MG63 (cell line): Measurements from ENCODE around the gene ACADS. TPM values are rescaled to one million over a fixed set of nuclear protein-coding genes. Genes with fewer than 3 reads are reported as not detected.

Experiments
- DNase-seq: peaks from one replicate; pipeline ENCODE4 v3.0.0-alpha.2; 2020
- H3K27me3 ChIP-seq: fragments of 250-450 bp; sonication (Bioruptor Pico); 2 replicates; pipeline ENCODE4 v1.5.1; 2020; ENCODE audit warnings: mild to moderate bottlenecking, moderate library complexity
- H3K36me3 ChIP-seq: fragments of 250-450 bp; sonication (Bioruptor Pico); 2 replicates; pipeline ENCODE4 v1.5.1; 2020; ENCODE audit warnings: mild to moderate bottlenecking, moderate library complexity
- H3K4me3 ChIP-seq: fragments of 250-450 bp; sonication (Bioruptor Pico); 2 replicates; pipeline ENCODE4 v1.5.1; 2020; ENCODE audit warnings: mild to moderate bottlenecking, moderate library complexity
- H3K9me3 ChIP-seq: fragments of 250-450 bp; sonication (Bioruptor Pico); 2 replicates; pipeline ENCODE4 v1.5.1; 2020; ENCODE audit warnings: mild to moderate bottlenecking, moderate library complexity
- total RNA-seq: library from RNA; depleted of rRNA; stranded (reverse); fragments of >200 nt; shearing (Covaris generic); gene quantifications from 2 replicates; pipeline ENCODE4 v1.2.3, GENCODE V29; 2014; ENCODE audit warnings: low replicate concordance

ACADS gene
- total RNA-seq, 1 experiment from 2014 or later, result 7.5 TPM

- Histone ChIP-seq H3K4me3 (no peak overlapping the region), H3K9me3 (no peaks in the 10 kb centered on the region), H3K27me3 (no peaks in the 10 kb centered on the region), H3K36me3 (no peaks in the 10 kb centered on the region)
- DNase-seq, result no peak
Measured at GRCh38 chr12:120738252-120739030, 12.8 kb downstream of the ACADS start.

- Histone ChIP-seq H3K4me3 (no peak overlapping the region), H3K27me3 (no peaks in the 10 kb centered on the region), H3K36me3 (no peaks in the 10 kb centered on the region), H3K9me3 (no peaks in the 10 kb centered on the region)
- no peak for DNase-seq
Measured at GRCh38 chr12:120739031-120739762, 13.6 kb downstream of the ACADS start.

GRCh38 chr12:120739821-120740613 is 14.4 kb downstream of the ACADS start:
- H3K36me3 ChIP-seq, result no peaks in the 10 kb centered on the region
- H3K27me3 ChIP-seq, result no peaks in the 10 kb centered on the region
- no peak for DNase-seq
- no peak overlapping the region for H3K4me3 ChIP-seq
- H3K9me3 ChIP-seq, result no peaks in the 10 kb centered on the region

GRCh38 chr12:120740871-120741270 is 15.2 kb downstream of the ACADS start:
- Histone ChIP-seq H3K4me3 (no peak overlapping the region), H3K27me3 (no peaks in the 10 kb centered on the region), H3K9me3 (no peaks in the 10 kb centered on the region), H3K36me3 (no peaks in the 10 kb centered on the region)
- DNase-seq, result no peak

DNA sequence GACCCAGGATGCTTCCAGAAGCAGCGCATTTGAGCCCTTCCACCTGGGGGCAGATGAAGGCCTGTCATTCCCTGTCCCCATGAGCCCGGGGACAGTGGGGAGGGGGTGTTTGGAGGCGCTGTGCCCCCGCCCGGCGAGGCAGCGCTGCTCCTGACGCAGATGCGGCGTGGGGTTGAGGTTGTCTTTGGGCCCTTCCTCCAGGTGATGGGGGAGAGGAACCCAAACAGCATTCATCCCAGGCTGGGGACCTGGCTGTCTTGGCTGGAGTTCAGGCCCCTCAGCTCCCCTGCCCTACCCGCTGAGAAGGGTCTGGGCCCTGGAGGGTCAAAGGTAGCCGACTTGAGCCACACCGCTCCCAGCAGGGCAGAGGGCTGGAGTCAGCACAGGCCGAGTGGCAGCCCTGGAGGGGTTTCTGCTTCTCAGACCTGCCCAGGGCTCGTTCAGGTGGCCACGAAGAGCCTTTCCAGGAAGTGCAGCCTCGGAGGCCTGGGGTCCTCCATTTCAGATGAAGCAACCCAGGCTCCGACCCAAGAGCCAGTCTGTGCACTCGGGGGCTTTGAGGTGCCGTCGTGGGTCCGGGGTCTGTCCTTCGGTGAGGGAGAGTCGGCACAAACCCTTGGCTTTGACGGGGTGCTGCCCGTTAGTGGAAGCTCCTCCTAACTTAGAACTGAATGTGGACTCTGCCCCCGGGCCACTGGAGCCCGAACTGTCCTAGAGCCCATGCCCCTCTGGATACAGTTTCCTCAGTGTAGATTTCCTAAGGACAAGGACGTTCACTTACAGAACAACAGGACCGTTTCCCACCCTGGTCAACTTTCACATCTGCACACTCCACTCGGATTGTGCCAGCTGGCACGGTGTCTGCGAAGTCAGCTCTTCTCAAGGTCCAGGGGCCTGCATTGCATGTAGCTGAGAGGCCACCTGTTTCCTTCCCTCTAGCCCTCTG is 16.1 kb downstream of the ACADS start:
- Histone ChIP-seq H3K36me3 (no peaks in the 10 kb centered on the region), H3K4me3 (no peak overlapping the region), H3K27me3 (no peaks in the 10 kb centered on the region), H3K9me3 (no peaks in the 10 kb centered on the region)
- DNase-seq, result no peak

GRCh38 chr12:120744922-120745493 is 19.4 kb downstream of the ACADS start:
- no peak for DNase-seq
- Histone ChIP-seq H3K27me3 (no peaks in the 10 kb centered on the region), H3K4me3 (no peak overlapping the region), H3K9me3 (no peaks in the 10 kb centered on the region), H3K36me3 (no peaks in the 10 kb centered on the region)

DNA sequence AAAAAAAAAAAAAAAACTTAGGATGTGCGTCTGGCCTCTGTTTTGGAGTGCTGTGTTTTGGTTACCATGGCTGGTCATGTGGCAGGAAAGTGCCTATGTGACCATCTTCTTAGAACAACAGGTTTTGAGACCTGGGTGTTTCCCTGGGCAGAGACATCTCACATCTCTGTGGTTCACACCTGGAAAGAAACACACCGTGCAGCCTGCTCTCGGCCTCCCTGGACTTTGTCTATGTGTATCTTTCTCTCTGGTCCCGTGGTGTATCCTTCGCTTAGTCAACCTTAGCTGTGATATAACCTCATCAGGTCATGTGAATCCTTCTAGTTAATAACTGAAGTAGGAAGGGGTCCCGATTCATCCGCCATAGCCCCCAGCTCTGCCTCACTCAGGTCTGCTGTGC is 22.6 kb downstream of the ACADS start:
- no peaks in the 10 kb centered on the region for H3K36me3 ChIP-seq
- H3K27me3 ChIP-seq, result no peaks in the 10 kb centered on the region
- no peak for DNase-seq
- H3K9me3 ChIP-seq, result no peaks in the 10 kb centered on the region
- no peak overlapping the region for H3K4me3 ChIP-seq

GRCh38 chr12:120749256-120749655 is 23.6 kb downstream of the ACADS start:
- Histone ChIP-seq H3K36me3 (no peaks in the 10 kb centered on the region), H3K9me3 (no peaks in the 10 kb centered on the region), H3K4me3 (no peak overlapping the region), H3K27me3 (no peaks in the 10 kb centered on the region)
- no peak for DNase-seq

DNA sequence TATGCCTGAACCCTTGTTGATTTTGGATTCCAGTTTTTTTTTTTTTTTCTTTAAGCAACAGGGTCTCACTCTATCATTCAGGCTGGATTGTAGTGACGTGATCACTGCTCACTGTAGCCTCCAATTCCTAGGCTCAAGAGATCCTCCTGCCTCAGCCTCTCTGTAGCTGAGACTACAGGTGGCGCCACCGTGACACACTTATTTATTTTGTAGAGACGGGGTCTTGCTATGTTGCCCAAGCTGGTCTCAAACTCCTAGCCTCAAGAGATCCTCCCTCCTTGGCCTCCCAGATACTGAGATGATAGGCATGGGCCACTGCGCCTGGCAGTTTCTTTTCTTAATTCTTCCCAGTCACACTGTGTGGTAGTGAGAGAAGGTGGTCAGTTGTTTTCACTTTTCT is 25.2 kb downstream of the ACADS start:
- Histone ChIP-seq H3K36me3 (no peaks in the 10 kb centered on the region), H3K27me3 (no peaks in the 10 kb centered on the region), H3K4me3 (no peak overlapping the region), H3K9me3 (peaks cover 5% of the 10 kb centered on the region; the same call in 1 of the 2 replicates)
- no peak for DNase-seq

DNA sequence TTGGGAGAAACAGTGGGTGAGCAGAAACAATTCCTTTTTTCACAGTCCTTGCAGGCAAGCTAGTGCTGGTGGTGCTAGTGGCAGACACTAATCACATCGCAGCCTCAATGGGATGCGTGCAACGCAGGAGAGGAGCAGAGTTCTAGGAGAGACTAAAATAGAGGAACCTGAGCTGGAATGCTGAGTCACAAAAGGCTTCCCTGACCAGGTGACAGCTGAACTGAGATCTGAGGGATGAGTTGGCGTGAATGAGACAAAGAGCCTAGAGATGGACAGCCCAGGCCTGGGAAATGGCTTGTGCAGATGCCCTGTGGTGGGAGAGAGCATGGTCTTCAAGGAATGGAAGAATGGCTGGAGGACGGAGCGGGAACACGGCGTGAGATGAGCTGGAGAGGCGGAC is 25.8 kb downstream of the ACADS start:
- no peak for DNase-seq
- Histone ChIP-seq H3K27me3 (no peaks in the 10 kb centered on the region), H3K9me3 (peaks cover 5% of the 10 kb centered on the region; the same call in 1 of the 2 replicates), H3K36me3 (no peaks in the 10 kb centered on the region), H3K4me3 (no peak overlapping the region)

DNA sequence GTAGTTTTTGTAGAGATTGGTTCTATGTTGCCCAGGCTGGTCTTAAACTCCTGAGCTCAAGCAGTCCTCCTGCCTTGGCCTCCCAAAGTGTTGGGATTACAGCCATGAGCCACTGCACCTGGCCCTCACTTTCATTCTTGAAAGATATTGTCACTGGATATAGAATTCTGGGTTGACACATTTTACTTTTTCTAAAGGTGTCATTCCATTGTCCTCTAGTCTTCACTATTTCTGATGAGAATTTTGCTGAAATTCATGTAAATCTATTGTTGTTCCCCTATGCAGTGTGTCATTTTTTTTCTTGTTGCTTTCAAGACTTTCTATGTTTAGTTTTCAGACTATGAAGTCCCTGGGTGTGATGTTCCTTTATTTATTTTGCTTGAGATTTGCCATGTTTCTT is 29.2 kb downstream of the ACADS start:
- H3K36me3 ChIP-seq, result no peaks in the 10 kb centered on the region
- no peak overlapping the region for H3K4me3 ChIP-seq
- DNase-seq, result no peak
- H3K27me3 ChIP-seq, result no peaks in the 10 kb centered on the region
- peaks cover 5% of the 10 kb centered on the region; the same call in 1 of the 2 replicates for H3K9me3 ChIP-seq

GRCh38 chr12:120755269-120755668 is 29.6 kb downstream of the ACADS start:
- no peaks in the 10 kb centered on the region for H3K27me3 ChIP-seq
- no peak overlapping the region for H3K4me3 ChIP-seq
- no peak for DNase-seq
- no peaks in the 10 kb centered on the region; the same call in 1 of the 2 replicates for H3K36me3 ChIP-seq
- peaks cover 5% of the 10 kb centered on the region; the same call in 1 of the 2 replicates for H3K9me3 ChIP-seq

- H3K9me3 ChIP-seq, result peaks cover 5% of the 10 kb centered on the region; the same call in 1 of the 2 replicates
- H3K36me3 ChIP-seq, result no peaks in the 10 kb centered on the region; the same call in 1 of the 2 replicates
- no peaks in the 10 kb centered on the region for H3K27me3 ChIP-seq
- no peak overlapping the region for H3K4me3 ChIP-seq
- no peak for DNase-seq
Measured at GRCh38 chr12:120757226-120757742, 31.7 kb downstream of the ACADS start.

GRCh38 chr12:120757949-120758348 is 32.3 kb downstream of the ACADS start:
- H3K9me3 ChIP-seq, result peaks cover 5% of the 10 kb centered on the region; the same call in 1 of the 2 replicates
- H3K36me3 ChIP-seq, result no peaks in the 10 kb centered on the region; the same call in 1 of the 2 replicates
- no peak for DNase-seq
- no peaks in the 10 kb centered on the region for H3K27me3 ChIP-seq
- H3K4me3 ChIP-seq, result no peak overlapping the region

GRCh38 chr12:120758798-120759590 is 33.4 kb downstream of the ACADS start:
- H3K36me3 ChIP-seq, result no peaks in the 10 kb centered on the region; the same call in 1 of the 2 replicates
- no peak for DNase-seq
- H3K4me3 ChIP-seq, result no peak overlapping the region
- H3K27me3 ChIP-seq, result no peaks in the 10 kb centered on the region
- H3K9me3 ChIP-seq, result peaks cover 5% of the 10 kb centered on the region; the same call in 1 of the 2 replicates
